ENCODE measurements around the gene GIT1.

GRCh38 chr17:29603109-29603674 is 13.7 kb upstream of the GIT1 start:
- TF ChIP-seq CTCF (IDR thresholded peaks at IDR 0.05; ENCODE audit: poor library complexity) (no peak), EZH2 (IDR thresholded peaks at IDR 0.05; ENCODE audit: borderline replicate concordance) (no peak)

All from hepatocyte (in vitro differentiated cells).